DND-41 (cell line): ENCODE data around the gene SPNS3.

Source experiments
- ATAC-seq: fragments of 200-7000 bp; cut with Tn5 transposase; 3 replicates; pipeline ENCODE4 v1.9.1; 2021; ENCODE audit warnings: low read depth; ENCODE audit not compliant: insufficient read depth
- DNase-seq: peaks from one replicate; pipeline ENCODE4 v3.0.0-alpha.2; 2020
- H2AFZ ChIP-seq: 2 replicates; pipeline ENCODE4 v1.6.0; 2012; ENCODE audit warnings: low read depth, low read length
- H3K27ac ChIP-seq: 2 replicates; pipeline ENCODE4 v1.5.1; 2012; ENCODE audit warnings: low read length, inconsistent platforms
- H3K27me3 ChIP-seq: fragments of 200-600 bp; sonication (generic); 2 replicates; pipeline ENCODE4 v1.6.0; 2012; ENCODE audit warnings: low read length, mild to moderate bottlenecking, inconsistent platforms; ENCODE audit not compliant: insufficient read depth, poor library complexity
- H3K36me3 ChIP-seq: 2 replicates; pipeline ENCODE4 v1.5.1; 2012; ENCODE audit warnings: low read length, inconsistent platforms; ENCODE audit not compliant: insufficient read depth
- H3K4me1 ChIP-seq: 2 replicates; pipeline ENCODE4 v1.5.1; 2012; ENCODE audit warnings: mild to moderate bottlenecking, low read length; ENCODE audit not compliant: insufficient read depth
- H3K4me2 ChIP-seq: 2 replicates; pipeline ENCODE4 v1.6.0; 2012; ENCODE audit warnings: mild to moderate bottlenecking, moderate library complexity, low read length, inconsistent platforms; ENCODE audit not compliant: insufficient read depth
- H3K4me3 ChIP-seq, 2 experiments: fragments of 200-600 bp in 1 of 2; shearing (Covaris generic) in 1 of 2; 2 replicates each; pipeline ENCODE4 v1.5.1; 2012 to 2016; ENCODE audit warnings: inconsistent platforms in 2 of 2, low read length in 2 of 2, mild to moderate bottlenecking in 2 of 2, low read depth in 1 of 2, moderate library complexity in 1 of 2
- H3K79me2 ChIP-seq: 2 replicates; pipeline ENCODE4 v1.6.0; 2012; ENCODE audit warnings: low read length, inconsistent platforms; ENCODE audit not compliant: insufficient read depth
- H3K9ac ChIP-seq: 2 replicates; pipeline ENCODE4 v1.6.0; 2012; ENCODE audit warnings: low read depth, mild to moderate bottlenecking, inconsistent platforms, low read length, moderate library complexity
- H3K9me3 ChIP-seq: 2 replicates; pipeline ENCODE4 v1.5.1; 2012; ENCODE audit warnings: low read length, moderate library complexity, mild to moderate bottlenecking, inconsistent platforms; ENCODE audit not compliant: insufficient read depth, severe bottlenecking
- H4K20me1 ChIP-seq: 2 replicates; pipeline ENCODE4 v1.6.0; 2012; ENCODE audit warnings: low read length; ENCODE audit not compliant: insufficient read depth
- CTCF ChIP-seq: IDR thresholded peaks from 2 replicates; pipeline ENCODE4 v1.5.1; 2012; ENCODE audit warnings: borderline replicate concordance, low read length, moderate library complexity, mild to moderate bottlenecking; ENCODE audit not compliant: poor library complexity, severe bottlenecking; ENCODE audit errors: extremely low read depth
- EZH2 ChIP-seq: IDR thresholded peaks from 3 replicates; pipeline ENCODE4 v1.6.1; 2012; ENCODE audit warnings: borderline replicate concordance, low read depth, mild to moderate bottlenecking, moderate library complexity, low read length, inconsistent platforms; ENCODE audit not compliant: severe bottlenecking

Gene SPNS3

DNA sequence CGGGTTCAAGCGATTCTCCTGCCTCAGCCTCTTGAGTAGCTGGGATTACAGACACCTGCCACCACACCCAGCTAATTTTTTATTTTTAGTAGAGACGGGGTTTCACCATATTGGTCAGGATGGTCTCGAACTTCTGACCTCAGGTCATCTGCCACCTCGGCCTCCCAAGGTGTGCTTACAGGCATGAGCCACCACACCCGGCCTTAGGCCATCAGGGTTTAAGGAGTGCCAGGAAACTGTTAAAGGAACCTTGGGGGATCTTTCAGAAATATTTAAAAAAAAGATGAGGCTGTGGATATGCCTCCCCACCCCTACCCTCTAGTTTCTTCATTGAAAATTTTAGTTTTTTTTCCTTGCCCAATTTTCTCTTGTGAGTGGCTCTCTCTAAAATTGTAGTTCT is 35.9 kb upstream of the SPNS3 start:
- ATAC-seq (no peak), DNase-seq (no peak)
- TF ChIP-seq CTCF (no peak), EZH2 (no peak)
- no peak overlapping the region for H3K9ac ChIP-seq
- no peak overlapping the region for H3K4me2 ChIP-seq
- H3K4me3 ChIP-seq, result no peak overlapping the region
- no peak overlapping the region for H2AFZ ChIP-seq
- no peaks in the 10 kb centered on the region for H3K4me1 ChIP-seq
- H3K9me3 ChIP-seq, result no peaks in the 10 kb centered on the region
- no peaks in the 10 kb centered on the region for H3K79me2 ChIP-seq
- H3K27ac ChIP-seq, result no peak overlapping the region
- H3K27me3 ChIP-seq, result no peaks in the 10 kb centered on the region
- no peaks in the 10 kb centered on the region for H4K20me1 ChIP-seq
- no peaks in the 10 kb centered on the region for H3K36me3 ChIP-seq

- no peak overlapping the region for H3K9ac ChIP-seq
- TF ChIP-seq EZH2 (no peak), CTCF (no peak)
- H2AFZ ChIP-seq, result no peak overlapping the region
- H3K36me3 ChIP-seq, result no peaks in the 10 kb centered on the region
- no peaks in the 10 kb centered on the region for H3K4me1 ChIP-seq
- no peaks in the 10 kb centered on the region for H4K20me1 ChIP-seq
- ATAC-seq, result no peak
- no peak overlapping the region for H3K4me3 ChIP-seq
- H3K4me2 ChIP-seq, result no peak overlapping the region
- DNase-seq, result no peak
- H3K27ac ChIP-seq, result no peak overlapping the region
- no peaks in the 10 kb centered on the region for H3K79me2 ChIP-seq
- no peaks in the 10 kb centered on the region for H3K27me3 ChIP-seq
- no peaks in the 10 kb centered on the region for H3K9me3 ChIP-seq
Observed at GRCh38 chr17:4405038-4405669, 28.6 kb upstream of the SPNS3 start.

- Histone ChIP-seq H4K20me1 (no peaks in the 10 kb centered on the region), H3K9ac (no peak overlapping the region), H3K4me1 (no peaks in the 10 kb centered on the region), H3K79me2 (no peaks in the 10 kb centered on the region), H3K9me3 (no peaks in the 10 kb centered on the region), H3K36me3 (no peaks in the 10 kb centered on the region), H3K4me3 (no peak overlapping the region), H3K27me3 (no peaks in the 10 kb centered on the region), H2AFZ (no peak overlapping the region), H3K27ac (no peak overlapping the region), H3K4me2 (no peak overlapping the region)
- no peak for TF ChIP-seq CTCF
- no peak for TF ChIP-seq EZH2
- ATAC-seq (no peak), DNase-seq (no peak)
Observed at GRCh38 chr17:4405699-4406098, 28.0 kb upstream of the SPNS3 start.
